Stomach (tissue), 9 donors: ENCODE results near the gene KRTAP4-8. TPM values are rescaled to one million over a fixed set of nuclear protein-coding genes. Genes with fewer than 3 reads are reported as not detected.
"Not testable (repeated sequence)": the region's sequence is repeated elsewhere in the genome, so short reads cannot be mapped to it uniquely, and the experiment has no call there.

Experiments
- DNase-seq, 2 donors: peaks; one replicate each; pipeline versions ENCODE4 v3.0.0 to v3.0.0-alpha.2; 2013 to 2019
- H3K27ac ChIP-seq, 5 donors: fragments of 200-600 bp in 4 of 5; sonication (generic) in 4 of 5; one replicate each; pipeline ENCODE4 v1.5.1; 2013 to 2019; ENCODE audit warnings: mild to moderate bottlenecking in 1 of 5, moderate library complexity in 1 of 5
- H3K27me3 ChIP-seq, 3 donors: fragments of 200-600 bp; sonication (generic); one replicate each; pipeline ENCODE4 v1.5.1; 2017 to 2019; ENCODE audit warnings: mixed run types in 1 of 3
- H3K36me3 ChIP-seq, 4 donors: fragments of 200-600 bp; sonication (generic); 1 replicate in 3 of 4; 2 replicates in 1 of 4; pipeline ENCODE4 v1.5.1; 2016 to 2019
- H3K4me1 ChIP-seq, 4 donors: fragments of 200-600 bp; sonication (generic); one replicate each; pipeline ENCODE4 v1.5.1; 2016 to 2019
- H3K4me3 ChIP-seq, 4 donors: fragments of 200-600 bp; sonication (generic) in 3 of 4; one replicate each; pipeline ENCODE4 v1.5.1; 2016 to 2019; ENCODE audit warnings: mild to moderate bottlenecking in 1 of 4
- H3K9me3 ChIP-seq, 4 donors: fragments of 200-600 bp; sonication (generic); one replicate each; pipeline ENCODE4 v1.5.1; 2016 to 2019
- CTCF ChIP-seq, 7 experiments: fragments of 450-650 bp in 4 of 7; fragments of 200-600 bp in 3 of 7; sonication (generic) in 3 of 7; IDR thresholded peaks; one replicate each; pipeline ENCODE4 v1.5.1; 2016 to 2019; ENCODE audit warnings: antibody characterized with exemption in 7 of 7, control low read depth in 2 of 7, mild to moderate bottlenecking in 1 of 7
- EP300 ChIP-seq: sonication (generic); formaldehyde crosslinking; IDR thresholded peaks from one replicate; pipeline ENCODE4 v1.6.1; 2017; ENCODE audit warnings: antibody characterized with exemption
- POLR2A ChIP-seq, 4 donors: fragments of 450-650 bp; IDR thresholded peaks; one replicate each; pipeline ENCODE4 v1.6.1; 2016; ENCODE audit warnings: antibody characterized with exemption in 4 of 4, control low read depth in 2 of 4, mild to moderate bottlenecking in 1 of 4, moderate library complexity in 1 of 4
- POLR2AphosphoS5 ChIP-seq, 3 donors: sonication (generic); formaldehyde crosslinking; IDR thresholded peaks; one replicate each; pipeline ENCODE4 v1.6.1; 2016; ENCODE audit warnings: antibody characterized with exemption in 3 of 3
- WGBS, 5 donors: extraction: QIAGEN DNeasy Blood & Tissue Kit in 3 of 5; methylation state at CpG; one replicate each; pipeline versions ENCODE4 v1.1.5 to v1.1.7; 2013 to 2018; 5-methylcytosine and 5-hydroxymethylcytosine counted together
- intact Hi-C: fragments of 100-400 bp; cut with DNase I; formaldehyde crosslinking; loops from one replicate; pipeline ENCODE4 v1.15.1; 2023; ENCODE audit warnings: low total_unique reads
- polyA plus RNA-seq, 3 donors: library from polyadenylated mRNA; stranded (reverse); fragments of 200-250 nt; gene quantifications; one replicate each; pipeline ENCODE4 v1.2.3, GENCODE V29; 2013
- total RNA-seq, 5 donors: library from RNA; depleted of rRNA; stranded (reverse); fragments of >200 nt; gene quantifications; one replicate each; pipeline versions ENCODE4 v1.1.0 to v1.2.3, GENCODE V29; 2014 to 2016
- donor health status: healthy with polysubstance abuse.
- donor health status: Bipolar disorder and iron deficiency.
- donor health status: healthy.

Gene KRTAP4-8
- total and polyA plus RNA-seq, 8 donors: not detected

GRCh38 chr17:41061964-41062363 is 36.0 kb downstream of the KRTAP4-8 start:
- Histone ChIP-seq H3K27me3 (peaks cover 0 to 31% (median 6%) of the 10 kb centered on the region in 3 donors), H3K27ac (no peak overlapping the region), H3K4me3 (no peak overlapping the region), H3K9me3 (peaks cover 0 to 8% (median 2%) of the 10 kb centered on the region in 4 donors), H3K36me3 (no peaks in the 10 kb centered on the region), H3K4me1 (no peaks in the 10 kb centered on the region)
- DNase-seq: no peak
- intact Hi-C loops: no loop called here
- TF ChIP-seq EP300: no peak
- TF ChIP-seq CTCF (IDR thresholded peaks at IDR 0.05): no peak
- TF ChIP-seq POLR2A (IDR thresholded peaks at IDR 0.05): no peak
- TF ChIP-seq POLR2AphosphoS5 (IDR thresholded peaks at IDR 0.05): no peak
- WGBS, 5 donors: 49 to 76% (median 66%) methylated on average over 1 of the region's 1 CpG

DNA sequence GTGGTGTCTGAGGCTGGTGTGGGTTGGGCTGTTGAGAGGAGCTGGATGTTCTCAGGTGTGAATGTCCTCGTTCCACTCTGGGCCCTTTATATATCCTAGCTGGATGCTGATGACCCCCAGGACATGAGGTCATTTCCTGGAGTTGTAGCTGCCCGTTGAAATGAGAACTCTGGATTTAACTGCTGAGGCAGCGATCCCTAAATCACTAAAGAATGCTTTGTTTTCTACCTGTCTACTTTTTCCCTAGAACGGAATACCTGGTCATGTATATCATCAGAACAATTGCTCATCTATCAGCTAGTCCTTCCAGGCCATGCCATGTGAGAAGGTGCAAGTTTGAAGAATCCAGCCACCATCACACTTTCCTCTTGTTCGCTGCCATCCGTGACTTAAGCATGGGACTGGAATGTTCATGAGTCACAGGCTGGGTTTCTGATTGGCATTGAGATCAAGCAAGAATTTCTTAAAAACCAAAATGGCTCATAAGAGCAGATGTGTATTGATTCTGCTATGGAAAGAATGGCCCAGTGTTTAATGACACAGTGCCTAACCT is 37.8 kb downstream of the KRTAP4-8 start, which contains the start of gene KRTAP2-3:
TSS of gene KRTAP2-3 (minus strand) at position 63 of the 553 bp plus-strand sequence. CDS start 64 bp downstream, outside the sequence.
- 64 to 77% (median 67%) methylated on average over 6 of the region's 6 CpGs for WGBS, 5 donors
- TF ChIP-seq POLR2A (IDR thresholded peaks at IDR 0.05) (no peak), CTCF (IDR thresholded peaks at IDR 0.05) (no peak), EP300 (no peak), POLR2AphosphoS5 (IDR thresholded peaks at IDR 0.05) (no peak)
- intact Hi-C loops: no loop called here
- H3K4me1 ChIP-seq: no peaks in the 10 kb centered on the region
- H3K36me3 ChIP-seq: no peaks in the 10 kb centered on the region
- H3K27ac ChIP-seq: no peak within 1 kb of the TSS
- DNase-seq: no peak
- H3K4me3 ChIP-seq: no peak within 1 kb of the TSS
- peaks cover 0 to 31% (median 6%) of the 10 kb centered on the region in 3 donors for H3K27me3 ChIP-seq
- H3K9me3 ChIP-seq: peaks cover 0 to 8% (median 2%) of the 10 kb centered on the region in 4 donors

DNA sequence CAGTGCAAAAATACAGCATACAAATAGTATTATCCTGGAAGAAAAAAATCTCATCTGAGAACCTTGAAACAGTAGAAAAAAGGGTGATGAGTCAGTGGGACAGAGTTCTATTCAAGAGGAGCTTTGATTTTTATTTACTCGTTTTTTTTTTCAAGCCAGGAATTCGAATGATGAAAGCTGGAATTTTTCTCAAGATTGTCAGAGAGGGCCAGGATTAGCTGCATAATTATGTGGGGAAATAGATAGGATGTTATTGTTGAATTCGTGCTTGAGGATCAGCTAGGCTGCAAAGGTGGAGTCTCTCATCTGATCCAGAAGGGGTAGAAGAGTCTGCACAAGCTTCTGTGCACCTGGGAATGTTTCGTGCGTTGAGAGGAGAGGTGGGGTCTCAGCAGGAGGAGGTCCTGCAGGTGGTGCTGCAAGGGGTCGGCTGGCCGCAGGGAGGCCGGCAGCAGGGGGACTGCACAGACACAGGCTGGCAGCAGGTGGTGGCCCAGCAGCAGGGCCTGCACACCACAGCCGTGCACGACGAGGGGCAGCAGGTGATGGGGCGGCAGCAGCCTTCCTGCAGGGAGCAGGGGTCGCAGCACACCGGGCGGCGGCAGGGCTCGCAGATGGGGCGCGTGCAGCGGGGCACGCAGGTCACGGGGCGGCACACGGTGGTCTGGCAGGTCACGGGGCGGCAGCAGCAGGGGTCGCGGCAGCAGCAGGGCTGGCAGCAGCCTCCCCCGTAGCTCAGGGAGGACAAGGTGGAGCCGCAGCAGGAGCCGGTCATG is 38.5 kb downstream of the KRTAP4-8 start:
- peaks cover 0 to 31% (median 6%) of the 10 kb centered on the region in 3 donors for H3K27me3 ChIP-seq
- H3K9me3 ChIP-seq, H3K4me3 ChIP-seq, H3K4me1 ChIP-seq, intact Hi-C loops, H3K36me3 ChIP-seq, H3K27ac ChIP-seq, DNase-seq: not testable (repeated sequence)
- WGBS, 5 donors: 29 to 32% (median 30%) methylated on average over 8 to 11 of the region's 31 CpGs

GRCh38 chr17:41058741-41059140 is 39.2 kb downstream of the KRTAP4-8 start:
- Histone ChIP-seq H3K27me3 (peaks cover 0 to 36% (median 6%) of the 10 kb centered on the region in 3 donors), H3K9me3 (peaks cover 0 to 8% (median 2%) of the 10 kb centered on the region in 4 donors), H3K4me1 (no peaks in the 10 kb centered on the region), H3K27ac (no peak overlapping the region), H3K4me3 (no peak overlapping the region), H3K36me3 (no peaks in the 10 kb centered on the region)
- TF ChIP-seq POLR2AphosphoS5 (IDR thresholded peaks at IDR 0.05) (no peak), CTCF (IDR thresholded peaks at IDR 0.05) (no peak), EP300 (no peak), POLR2A (IDR thresholded peaks at IDR 0.05) (no peak)
- intact Hi-C loops: no loop called here
- 88 to 94% (median 90%) methylated on average over 5 of the region's 5 CpGs for WGBS, 5 donors
- DNase-seq: no peak
